ENCODE results near the gene SIRT7. TPM values are rescaled to one million over a fixed set of nuclear protein-coding genes. Genes with fewer than 3 reads are reported as not detected.

Gene SIRT7
- total and polyA plus RNA-seq, 4 experiments from 2014 or later, result 31.5 to 91.9 (median 66.4) TPM

DNA sequence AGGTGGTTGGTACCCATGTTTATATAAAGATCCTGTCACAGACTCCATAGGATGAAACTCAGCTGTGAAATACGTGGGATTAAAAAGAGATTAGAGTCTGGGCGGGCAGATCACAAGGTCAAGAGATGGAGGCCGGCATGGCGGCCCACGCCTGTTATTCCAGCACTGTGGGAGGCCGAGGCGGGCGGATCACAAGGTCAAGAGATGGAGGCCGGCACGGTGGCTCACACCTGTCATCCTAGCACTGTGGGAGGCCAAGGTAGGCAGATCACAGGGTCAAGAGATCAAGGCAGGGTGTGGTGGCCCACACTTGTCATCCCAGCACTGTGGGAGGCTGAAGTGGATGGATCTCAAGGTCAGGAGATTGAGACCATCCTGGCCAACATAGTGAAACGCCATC is 22.6 kb downstream of the SIRT7 start:
- DNase-seq, result peak in 1 of 5 donors; percentile 7
- CTCF ChIA-PET (ENCODE audit: partially characterized antibody), result no interaction called here
- POLR2A ChIA-PET (ENCODE audit: partially characterized antibody), result interaction anchor here (2.7 kb wide), 1 partner anchor 22 kb away, joined by 8 read pairs; the partner anchor contains the start of gene SIRT7
- peaks cover 19% of the 10 kb centered on the region for H3K36me3 ChIP-seq (ENCODE audit: insufficient read depth, low read length)
- no peaks in the 10 kb centered on the region for H3K9me3 ChIP-seq (ENCODE audit: control insufficient read depth in 1 of 2, low read length in 2 of 2)
- intact Hi-C loops (cut with micrococcal nuclease), result no loop called here
- Mint-ChIP-seq H3K27me3 (no peaks in the 10 kb centered on the region), H3K27ac (no peak overlapping the region), H3K9me3 (peaks cover 0 to 2% (median 0%) of the 10 kb centered on the region in 8 donors), H3K4me3 (peak overlapping the region in 1 of 8 donors; percentile 32), H3K36me3 (peaks cover 21 to 31% of the 10 kb centered on the region in 2 donors), H3K4me1 (peaks cover 2 to 10% (median 7%) of the 10 kb centered on the region in 4 donors)
- H3K27ac ChIP-seq (ENCODE audit: low read depth, low read length), result no peak overlapping the region
- H3K4me1 ChIP-seq (ENCODE audit: insufficient read depth, low read length), result peaks cover 8% of the 10 kb centered on the region
- no peak overlapping the region for H3K4me3 ChIP-seq (ENCODE audit: low read length in 2 of 2)
- no peaks in the 10 kb centered on the region for H3K27me3 ChIP-seq (ENCODE audit: insufficient read depth, low read length)

DNA sequence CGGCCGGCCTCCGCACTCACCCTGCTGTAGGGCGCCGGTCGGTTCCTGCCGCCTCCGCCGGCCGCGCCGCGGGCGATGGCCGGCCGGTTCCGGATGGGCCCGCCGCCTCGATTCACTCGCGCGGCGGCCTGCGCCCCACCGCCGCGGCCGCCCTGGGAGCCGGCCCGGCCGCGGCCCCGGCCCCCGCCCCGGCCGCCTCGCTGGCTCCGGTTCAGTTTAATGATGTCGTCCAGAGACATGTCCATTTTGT is 26.7 kb downstream of the SIRT7 start:
- peaks cover 20% of the 10 kb centered on the region for H3K4me1 ChIP-seq (ENCODE audit: insufficient read depth, low read length)
- Mint-ChIP-seq H3K27ac (peak overlapping the region; percentile 89 to 98 (median 97)), H3K36me3 (peaks cover 29 to 45% of the 10 kb centered on the region in 2 donors), H3K27me3 (no peaks in the 10 kb centered on the region), H3K4me3 (peak overlapping the region; percentile 86 to 97 (median 96)), H3K9me3 (peaks cover 0 to 2% (median 0%) of the 10 kb centered on the region in 8 donors), H3K4me1 (peaks cover 8 to 33% (median 16%) of the 10 kb centered on the region in 4 donors)
- POLR2A ChIA-PET (ENCODE audit: partially characterized antibody), result interaction anchor here (0.7 to 4.2 kb wide), 7 partner anchors 11 to 649 kb away, joined by 3 to 29 read pairs (median 4); partner anchors contain the start of genes ARHGDIA, MAFG and PCYT2
- H3K4me3 ChIP-seq (ENCODE audit: low read length in 2 of 2), result peak overlapping the region in 1 of 2 donors; percentile 69
- peak overlapping the region; percentile 64 for H3K27ac ChIP-seq (ENCODE audit: low read depth, low read length)
- no peaks in the 10 kb centered on the region for H3K27me3 ChIP-seq (ENCODE audit: insufficient read depth, low read length)
- CTCF ChIA-PET (ENCODE audit: partially characterized antibody), result no interaction called here
- no peaks in the 10 kb centered on the region for H3K9me3 ChIP-seq (ENCODE audit: control insufficient read depth in 1 of 2, low read length in 2 of 2)
- peaks cover 38% of the 10 kb centered on the region for H3K36me3 ChIP-seq (ENCODE audit: insufficient read depth, low read length)
- DNase-seq, result no peak
- intact Hi-C loops (cut with micrococcal nuclease), result loop anchor here (1.0 to 2.0 kb wide), 4 partner anchors 20 to 36 kb away; partner anchors contain the start of genes ARHGDIA, MAFG, P4HB and PCYT2

DNA sequence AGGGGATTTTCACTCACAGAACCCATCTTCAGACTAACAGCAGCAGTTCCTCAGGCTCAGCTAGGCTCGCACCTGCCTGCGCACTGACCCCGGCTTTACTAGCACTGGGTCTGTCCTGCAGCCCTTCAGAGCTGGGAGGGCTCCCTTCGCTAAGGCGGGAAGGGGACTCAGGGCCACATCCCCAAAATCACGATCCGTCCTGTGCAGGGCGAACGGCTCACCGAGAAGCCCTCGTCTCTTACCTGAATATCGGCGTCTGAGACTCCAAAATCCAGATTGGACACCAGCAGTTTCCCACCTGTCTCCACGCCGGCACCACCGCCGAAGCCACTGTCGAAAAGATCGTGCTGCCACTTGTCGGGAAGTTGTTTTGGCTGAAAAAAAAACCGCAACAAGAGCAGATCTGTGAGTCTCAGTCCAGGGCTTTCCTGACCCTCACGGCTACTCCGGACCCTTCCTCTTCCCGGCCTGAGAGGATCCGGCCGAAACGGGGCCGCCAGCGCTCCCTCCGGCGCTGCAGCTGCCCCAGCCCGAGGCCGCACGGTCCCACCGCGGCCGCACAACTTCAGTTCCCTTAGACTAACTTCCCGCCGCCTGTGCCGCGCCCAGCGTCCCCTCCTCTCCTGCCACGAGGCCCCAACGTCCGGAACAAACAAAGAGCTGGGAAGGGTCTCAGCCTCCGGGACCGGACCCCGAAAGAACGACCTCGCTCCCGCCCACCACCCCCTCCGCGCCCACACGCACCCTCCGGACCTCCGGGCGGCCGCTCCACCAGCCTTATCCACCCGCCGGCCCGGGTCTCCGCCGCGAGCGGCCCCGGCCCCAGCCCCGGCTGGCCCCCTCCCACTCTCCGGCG is 27.3 kb downstream of the SIRT7 start:
- H3K27ac Mint-ChIP-seq, result peak overlapping the region; percentile 89 to 97 (median 96)

DNA sequence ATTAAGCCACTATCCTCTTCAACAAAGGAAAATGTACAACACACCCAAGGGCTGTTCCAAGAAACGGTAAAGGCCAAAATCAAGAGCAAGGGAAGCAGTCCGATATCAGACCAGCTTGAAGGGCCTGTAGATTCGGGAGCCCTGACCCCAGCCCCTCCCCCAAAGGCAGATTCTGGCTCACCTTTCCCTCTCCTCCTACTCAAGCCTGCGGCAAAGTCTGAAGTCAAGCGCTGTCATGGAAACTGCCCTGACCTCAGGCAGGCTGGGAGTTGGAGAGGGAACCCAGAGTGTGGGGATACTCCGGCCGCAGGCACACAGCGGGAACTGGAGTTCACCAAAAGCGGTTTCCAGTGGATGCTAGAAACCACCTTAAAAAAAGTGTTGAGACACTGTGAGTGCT is 28.4 kb downstream of the SIRT7 start:
- ChIA-PET POLR2A (ENCODE audit: partially characterized antibody) (interaction anchor here (1.1 kb wide), 1 partner anchor 28 kb away, joined by 4 read pairs; the partner anchor contains the start of gene SIRT7), CTCF (ENCODE audit: partially characterized antibody) (no interaction called here)
- peaks cover 22 to 51% of the 10 kb centered on the region in 2 donors for H3K36me3 Mint-ChIP-seq
- H3K9me3 ChIP-seq (ENCODE audit: control insufficient read depth in 1 of 2, low read length in 2 of 2), result no peaks in the 10 kb centered on the region
- peak overlapping the region in 5 of 7 donors; percentile 74 to 97 (median 89) for H3K27ac Mint-ChIP-seq
- H3K9me3 Mint-ChIP-seq, result peaks cover 0 to 2% (median 0%) of the 10 kb centered on the region in 8 donors
- H3K36me3 ChIP-seq (ENCODE audit: insufficient read depth, low read length), result peaks cover 41% of the 10 kb centered on the region
- no peak overlapping the region for H3K4me3 ChIP-seq (ENCODE audit: low read length in 2 of 2)
- H3K27me3 ChIP-seq (ENCODE audit: insufficient read depth, low read length), result no peaks in the 10 kb centered on the region
- intact Hi-C loops (cut with micrococcal nuclease), result loop anchor here (2.0 kb wide), 2 partner anchors 29 to 37 kb away; partner anchors contain the start of genes MAFG and P4HB
- peaks cover 20% of the 10 kb centered on the region for H3K4me1 ChIP-seq (ENCODE audit: insufficient read depth, low read length)
- no peak for DNase-seq
- H3K27ac ChIP-seq (ENCODE audit: low read depth, low read length), result peak overlapping the region; percentile 64
- peak overlapping the region; percentile 72 to 92 (median 88) for H3K4me3 Mint-ChIP-seq
- no peaks in the 10 kb centered on the region for H3K27me3 Mint-ChIP-seq
- H3K4me1 Mint-ChIP-seq, result peaks cover 8 to 38% (median 19%) of the 10 kb centered on the region in 4 donors

More for the DNA sequence above, 27.3 kb downstream of the SIRT7 start:
- no peaks in the 10 kb centered on the region for H3K9me3 ChIP-seq (ENCODE audit: control insufficient read depth in 1 of 2, low read length in 2 of 2)
- peak overlapping the region; percentile 42 to 60 for H3K4me3 ChIP-seq (ENCODE audit: low read length in 2 of 2)
- ChIA-PET POLR2A (ENCODE audit: partially characterized antibody) (interaction anchor here (0.7 to 4.2 kb wide), 6 partner anchors 10 to 650 kb away, joined by 3 to 29 read pairs (median 4); partner anchors contain the start of genes ARHGDIA and PCYT2), CTCF (ENCODE audit: partially characterized antibody) (no interaction called here)
- peaks cover 20% of the 10 kb centered on the region for H3K4me1 ChIP-seq (ENCODE audit: insufficient read depth, low read length)
- peaks cover 42% of the 10 kb centered on the region for H3K36me3 ChIP-seq (ENCODE audit: insufficient read depth, low read length)
- Mint-ChIP-seq H3K4me1 (peaks cover 8 to 33% (median 17%) of the 10 kb centered on the region in 4 donors), H3K36me3 (peaks cover 28 to 48% of the 10 kb centered on the region in 2 donors), H3K9me3 (peaks cover 0 to 2% (median 0%) of the 10 kb centered on the region in 8 donors), H3K4me3 (peak overlapping the region; percentile 85 to 92 (median 89)), H3K27me3 (no peaks in the 10 kb centered on the region)
- intact Hi-C loops (cut with micrococcal nuclease), result loop anchor here (1.0 to 2.0 kb wide), 4 partner anchors 19 to 36 kb away; partner anchors contain the start of genes ARHGDIA, MAFG, P4HB and PCYT2
- DNase-seq, result no peak
- H3K27me3 ChIP-seq (ENCODE audit: insufficient read depth, low read length), result no peaks in the 10 kb centered on the region
- peak overlapping the region; percentile 64 for H3K27ac ChIP-seq (ENCODE audit: low read depth, low read length)

DNA sequence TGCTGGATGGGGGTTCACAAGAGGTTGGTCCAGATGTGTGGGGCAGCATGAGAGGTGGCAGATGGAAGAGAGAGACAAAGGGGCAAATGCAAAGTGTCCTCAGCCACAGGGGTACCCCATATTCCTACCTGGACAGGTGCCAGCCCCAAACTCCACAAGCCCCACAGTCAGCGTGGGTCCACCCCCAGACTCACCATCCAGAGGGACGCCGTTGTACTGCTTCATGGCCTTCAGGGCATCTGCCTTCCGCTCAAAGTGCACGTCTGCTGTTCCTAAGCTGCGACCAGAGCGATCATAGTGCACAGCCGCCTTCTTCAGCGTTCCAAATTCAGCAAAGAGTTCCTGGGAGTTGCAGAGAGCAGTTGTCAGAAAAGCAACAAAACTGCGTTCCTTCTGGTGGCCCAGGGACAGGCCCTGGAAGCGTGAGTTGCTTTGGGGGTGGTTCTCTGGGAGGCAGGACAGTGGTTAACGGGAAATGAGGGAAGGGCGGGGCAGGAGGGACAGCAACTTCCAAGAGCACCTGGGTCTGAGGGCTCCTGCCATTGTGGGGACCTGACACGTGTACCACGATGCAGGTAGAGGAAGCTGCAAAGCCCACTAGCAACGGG is 28.9 kb downstream of the SIRT7 start:
- intact Hi-C loops (cut with micrococcal nuclease), result no loop called here
- Mint-ChIP-seq H3K4me1 (peaks cover 8 to 38% (median 19%) of the 10 kb centered on the region in 4 donors), H3K4me3 (peak overlapping the region; percentile 52 to 80 (median 70)), H3K27me3 (no peaks in the 10 kb centered on the region), H3K27ac (peak overlapping the region in 6 of 7 donors; percentile 48 to 91 (median 76)), H3K9me3 (peaks cover 0 to 2% (median 0%) of the 10 kb centered on the region in 8 donors), H3K36me3 (peaks cover 22 to 55% of the 10 kb centered on the region in 2 donors)
- Histone ChIP-seq H3K27ac (ENCODE audit: low read depth, low read length) (no peak overlapping the region), H3K9me3 (ENCODE audit: control insufficient read depth in 1 of 2, low read length in 2 of 2) (no peaks in the 10 kb centered on the region), H3K4me3 (ENCODE audit: low read length in 2 of 2) (no peak overlapping the region), H3K27me3 (ENCODE audit: insufficient read depth, low read length) (no peaks in the 10 kb centered on the region), H3K36me3 (ENCODE audit: insufficient read depth, low read length) (peaks cover 41% of the 10 kb centered on the region), H3K4me1 (ENCODE audit: insufficient read depth, low read length) (peaks cover 20% of the 10 kb centered on the region)
- POLR2A ChIA-PET (ENCODE audit: partially characterized antibody), result interaction anchor here (1.1 kb wide), 1 partner anchor 28 kb away, joined by 4 read pairs; the partner anchor contains the start of gene SIRT7
- CTCF ChIA-PET (ENCODE audit: partially characterized antibody), result no interaction called here
- DNase-seq, result peak in 1 of 5 donors; percentile 25

DNA sequence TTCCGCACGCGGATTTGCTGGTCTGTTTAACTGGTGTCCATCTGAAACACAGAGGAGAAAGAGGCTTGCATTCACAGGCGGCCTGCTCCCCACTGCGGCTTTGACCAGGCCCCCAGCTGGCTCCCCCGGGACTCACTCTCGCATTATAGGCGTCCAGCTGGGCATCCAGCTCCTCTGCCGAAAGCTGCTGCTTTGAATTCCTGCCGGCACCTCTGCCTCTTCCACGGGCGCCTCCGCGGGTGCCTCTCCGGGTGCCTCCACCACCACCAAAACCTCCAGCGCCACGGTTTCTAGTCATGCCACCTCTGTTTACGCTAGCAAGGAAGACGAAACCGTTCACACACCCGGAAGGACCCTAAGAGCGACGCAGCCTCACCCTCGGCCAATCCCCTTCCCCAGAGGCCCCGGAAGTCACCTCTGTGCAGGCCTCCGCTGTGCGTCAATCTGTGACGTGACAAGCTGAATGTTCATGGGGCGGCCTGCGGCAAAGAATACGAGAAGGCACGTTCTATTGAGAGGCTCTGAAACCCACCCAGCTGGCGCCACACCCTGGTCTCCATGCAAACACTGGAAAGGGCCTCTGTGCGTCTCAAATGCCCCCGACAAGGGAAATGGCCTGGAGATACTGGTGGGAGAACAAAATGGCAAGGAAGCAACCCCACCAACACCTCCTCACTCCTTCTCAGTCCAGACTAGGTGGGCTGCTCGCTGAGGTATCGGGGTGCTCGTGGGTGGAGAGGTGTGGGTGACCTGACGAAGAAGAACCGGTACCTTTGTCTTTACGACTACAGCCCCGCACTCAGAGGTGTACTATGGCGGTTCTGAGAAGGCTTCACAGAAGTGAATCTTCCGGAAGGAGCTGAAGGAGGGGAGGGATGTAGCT is 29.6 kb downstream of the SIRT7 start:
- Mint-ChIP-seq H3K27ac (peak overlapping the region in 5 of 7 donors; percentile 29 to 89 (median 68)), H3K9me3 (peaks cover 0 to 2% (median 0%) of the 10 kb centered on the region in 8 donors), H3K4me3 (peak overlapping the region in 6 of 8 donors; percentile 8 to 72 (median 43)), H3K27me3 (no peaks in the 10 kb centered on the region), H3K36me3 (peaks cover 22 to 54% of the 10 kb centered on the region in 2 donors), H3K4me1 (peaks cover 7 to 38% (median 19%) of the 10 kb centered on the region in 4 donors)
- no peak overlapping the region for H3K4me3 ChIP-seq (ENCODE audit: low read length in 2 of 2)
- peak in 1 of 5 donors; percentile 11 for DNase-seq
- no peak overlapping the region for H3K27ac ChIP-seq (ENCODE audit: low read depth, low read length)
- CTCF ChIA-PET (ENCODE audit: partially characterized antibody), result no interaction called here
- H3K36me3 ChIP-seq (ENCODE audit: insufficient read depth, low read length), result peaks cover 41% of the 10 kb centered on the region
- POLR2A ChIA-PET (ENCODE audit: partially characterized antibody), result interaction anchor here (3.7 kb wide), 1 partner anchor 19 kb away, joined by 15 read pairs; the partner anchor contains the start of gene ARHGDIA
- intact Hi-C loops (cut with micrococcal nuclease), result no loop called here
- no peaks in the 10 kb centered on the region for H3K27me3 ChIP-seq (ENCODE audit: insufficient read depth, low read length)
- H3K9me3 ChIP-seq (ENCODE audit: control insufficient read depth in 1 of 2, low read length in 2 of 2), result no peaks in the 10 kb centered on the region
- H3K4me1 ChIP-seq (ENCODE audit: insufficient read depth, low read length), result peaks cover 20% of the 10 kb centered on the region
